OCI-LY7 (cell line): ENCODE results near the gene COLEC12. TPM values are rescaled to one million over a fixed set of nuclear protein-coding genes. Genes with fewer than 3 reads are reported as not detected.

Experiments used
- BruUV-seq: library from RNA; stranded (reverse); fragments of 400-500 nt; replicated peaks from 2 replicates; lab custom pipeline; 2021; lab: Mats Ljungman, UMichigan
- CTCF ChIA-PET: fragments of 300-600 bp; sonication (Branson Sonifier 250); formaldehyde crosslinking; loops from one replicate; lab custom pipeline; 2022; ENCODE audit warnings: antibody characterized with exemption; ENCODE audit not compliant: unreplicated experiment; lab: Charles Lee
- POLR2A ChIA-PET: fragments of 300-600 bp; sonication (Branson Sonifier 250); formaldehyde crosslinking; loops from one replicate; lab custom pipeline; 2022; ENCODE audit warnings: antibody characterized with exemption; lab: Charles Lee
- DNase-seq: peaks from one replicate; pipeline ENCODE4 v3.0.0-alpha.2; 2015; ENCODE audit warnings: low spot score
- H2AFZ ChIP-seq: fragments of 200-600 bp; sonication (generic), shearing (Covaris generic); 2 replicates; pipeline ENCODE4 v1.6.1; 2014; ENCODE audit warnings: mild to moderate bottlenecking, antibody characterized with exemption, low read length, moderate library complexity
- H3K27ac ChIP-seq: fragments of 200-600 bp; sonication (generic); 2 replicates; pipeline ENCODE4 v1.5.1; 2014; ENCODE audit warnings: mixed run types, low read depth, mild to moderate bottlenecking, moderate library complexity, low read length, inconsistent platforms; ENCODE audit not compliant: poor library complexity, severe bottlenecking
- H3K36me3 ChIP-seq: fragments of 200-600 bp; sonication (generic); 2 replicates; pipeline ENCODE4 v1.6.1; 2014; ENCODE audit warnings: mild to moderate bottlenecking, antibody characterized with exemption, low read length, moderate library complexity, mixed read lengths; ENCODE audit not compliant: insufficient read depth
- H3K4me1 ChIP-seq: fragments of 200-600 bp; sonication (generic); 2 replicates; pipeline ENCODE4 v1.5.1; 2014; ENCODE audit warnings: mild to moderate bottlenecking, low read length; ENCODE audit not compliant: insufficient read depth, poor library complexity, severe bottlenecking
- H3K4me2 ChIP-seq: fragments of 200-600 bp; sonication (generic); 2 replicates; pipeline ENCODE4 v1.6.1; 2014; ENCODE audit warnings: mild to moderate bottlenecking, low read length
- H3K4me3 ChIP-seq: fragments of 200-600 bp; sonication (generic); 2 replicates; pipeline ENCODE4 v1.5.1; 2014; ENCODE audit warnings: mild to moderate bottlenecking, low read depth, low read length; ENCODE audit not compliant: poor library complexity, severe bottlenecking
- H3K79me2 ChIP-seq: fragments of 200-600 bp; sonication (generic); 2 replicates; pipeline ENCODE4 v1.6.1; 2016; ENCODE audit warnings: low read depth, mild to moderate bottlenecking, low read length, moderate library complexity, mixed read lengths; ENCODE audit not compliant: insufficient read depth
- H3K9me2 ChIP-seq: fragments of 200-600 bp; sonication (generic); 2 replicates; pipeline ENCODE4 v1.6.1; 2016; ENCODE audit warnings: mild to moderate bottlenecking, low read length, mixed read lengths; ENCODE audit not compliant: insufficient read depth
- H3K9me3 ChIP-seq: fragments of 200-600 bp; sonication (generic); 2 replicates; pipeline ENCODE4 v1.6.1; 2014; ENCODE audit warnings: mild to moderate bottlenecking, mixed run types, low read length, mixed read lengths
- H4K20me1 ChIP-seq: fragments of 200-600 bp; sonication (generic); 2 replicates; pipeline ENCODE4 v1.6.1; 2014; ENCODE audit warnings: mild to moderate bottlenecking, antibody characterized with exemption, low read length, moderate library complexity, mixed read lengths; ENCODE audit not compliant: insufficient read depth
- EZH2phosphoT487 ChIP-seq: fragments of 200-600 bp; sonication (generic); IDR thresholded peaks from 2 replicates; pipeline ENCODE4 v1.6.1; 2018; ENCODE audit warnings: low read depth, borderline replicate concordance, mild to moderate bottlenecking, mixed run types, antibody characterized with exemption, low read length, moderate library complexity, mixed read lengths
- intact Hi-C: fragments of 100-400 bp; cut with micrococcal nuclease; formaldehyde crosslinking; loops from one replicate; pipeline ENCODE4 v1.10.0; 2022; ENCODE audit not compliant: unreplicated experiment
- total RNA-seq, 2 experiments: library from RNA; depleted of rRNA in 1 of 2; stranded (reverse); fragments of >200 nt in 1 of 2; shearing (Covaris generic) in 1 of 2; gene quantifications; 2 replicates each; pipeline ENCODE4 v1.2.3, GENCODE V29; 2014 to 2022
- TF ChIP-seq, protein P1 (sequence below): fragments of 200-600 bp; sonication (generic); conservative IDR thresholded peaks from 2 replicates; pipeline ENCODE4 v1.5.1; 2014; ENCODE audit warnings: mild to moderate bottlenecking, antibody characterized with exemption, low read length, moderate library complexity, mixed read lengths

COLEC12 gene
- total RNA-seq, 2 experiments from 2014 or later: not detected

DNA sequence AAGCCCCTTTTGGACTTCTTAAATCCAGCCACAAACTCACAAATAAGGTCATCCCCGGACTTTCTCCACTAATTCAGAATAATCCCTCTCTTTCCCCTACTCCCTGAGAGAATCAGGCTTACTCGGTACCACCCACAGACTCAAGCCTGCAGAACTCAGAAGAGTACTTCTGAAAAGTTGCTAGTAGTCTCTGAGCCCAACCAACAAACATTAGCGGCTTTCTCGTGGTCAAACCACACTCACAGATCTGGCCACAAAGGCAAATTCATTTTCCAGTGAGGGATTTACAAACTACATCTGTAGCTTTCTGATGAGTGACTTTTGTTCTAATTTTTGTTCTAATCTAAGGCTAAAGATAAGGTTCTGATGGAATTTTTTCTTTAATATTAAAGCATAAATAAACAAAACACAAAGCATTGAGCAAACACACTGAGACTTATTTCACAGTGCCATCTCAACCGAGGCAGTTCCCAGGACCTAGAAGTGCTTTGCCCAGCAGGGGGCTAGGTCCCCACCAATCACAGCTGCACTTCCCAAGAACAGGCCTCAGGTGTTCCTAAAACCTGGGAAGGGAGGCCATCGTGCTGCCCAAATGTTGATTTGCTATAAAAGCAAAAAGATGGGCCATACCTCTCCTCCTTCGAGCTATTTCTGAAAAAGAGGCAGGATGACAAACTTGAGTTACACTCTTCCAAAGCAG is 110.7 kb downstream of the COLEC12 start:
- Histone ChIP-seq H3K9me2 (no peaks in the 10 kb centered on the region), H4K20me1 (no peaks in the 10 kb centered on the region), H3K4me3 (no peak overlapping the region), H2AFZ (no peak overlapping the region), H3K9me3 (no peaks in the 10 kb centered on the region), H3K27ac (no peak overlapping the region), H3K36me3 (no peaks in the 10 kb centered on the region), H3K4me1 (no peaks in the 10 kb centered on the region), H3K79me2 (no peaks in the 10 kb centered on the region), H3K4me2 (no peak overlapping the region)
- ChIA-PET POLR2A (interaction anchor here (1.0 kb wide), 1 partner anchor 13 kb away, joined by 3 read pairs; no protein-coding TSS in a partner anchor), CTCF (no interaction called here)
- intact Hi-C loops: no loop called here
- TF ChIP-seq, protein P1, sequence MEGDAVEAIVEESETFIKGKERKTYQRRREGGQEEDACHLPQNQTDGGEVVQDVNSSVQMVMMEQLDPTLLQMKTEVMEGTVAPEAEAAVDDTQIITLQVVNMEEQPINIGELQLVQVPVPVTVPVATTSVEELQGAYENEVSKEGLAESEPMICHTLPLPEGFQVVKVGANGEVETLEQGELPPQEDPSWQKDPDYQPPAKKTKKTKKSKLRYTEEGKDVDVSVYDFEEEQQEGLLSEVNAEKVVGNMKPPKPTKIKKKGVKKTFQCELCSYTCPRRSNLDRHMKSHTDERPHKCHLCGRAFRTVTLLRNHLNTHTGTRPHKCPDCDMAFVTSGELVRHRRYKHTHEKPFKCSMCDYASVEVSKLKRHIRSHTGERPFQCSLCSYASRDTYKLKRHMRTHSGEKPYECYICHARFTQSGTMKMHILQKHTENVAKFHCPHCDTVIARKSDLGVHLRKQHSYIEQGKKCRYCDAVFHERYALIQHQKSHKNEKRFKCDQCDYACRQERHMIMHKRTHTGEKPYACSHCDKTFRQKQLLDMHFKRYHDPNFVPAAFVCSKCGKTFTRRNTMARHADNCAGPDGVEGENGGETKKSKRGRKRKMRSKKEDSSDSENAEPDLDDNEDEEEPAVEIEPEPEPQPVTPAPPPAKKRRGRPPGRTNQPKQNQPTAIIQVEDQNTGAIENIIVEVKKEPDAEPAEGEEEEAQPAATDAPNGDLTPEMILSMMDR: 0 out of 2 replicates have a peak, but pooled peaks have one; percentile 16
- no peak for TF ChIP-seq EZH2phosphoT487
- BruUV-seq: no TSS peak
- no peak for DNase-seq

DNA sequence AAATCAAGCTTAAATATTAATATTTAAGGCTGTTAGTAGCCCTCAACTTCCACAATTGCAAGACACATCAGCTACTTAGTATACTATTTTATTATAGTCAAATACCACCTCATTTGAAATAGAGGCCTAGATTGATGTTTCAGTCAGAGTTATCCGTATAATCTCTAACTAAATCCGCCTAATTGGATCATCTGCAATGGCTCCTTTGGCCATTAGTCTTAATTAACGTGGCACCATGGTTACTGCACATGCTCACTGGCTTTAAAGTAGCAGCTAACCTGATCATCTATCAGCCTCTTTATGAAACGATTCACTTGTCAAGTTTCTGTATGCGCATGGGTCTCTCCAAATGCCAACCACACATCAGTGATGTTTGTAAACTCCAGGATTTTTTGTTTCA is 112.3 kb downstream of the COLEC12 start:
- no peaks in the 10 kb centered on the region for H3K9me3 ChIP-seq
- no peaks in the 10 kb centered on the region for H4K20me1 ChIP-seq
- ChIA-PET CTCF (no interaction called here), POLR2A (interaction anchor here (0.5 to 1.1 kb wide), 2 partner anchors 8 to 316 kb away, joined by 4 read pairs; no protein-coding TSS in a partner anchor)
- TF ChIP-seq EZH2phosphoT487: no peak
- TF ChIP-seq, protein P1: no peak
- BruUV-seq: no TSS peak
- H3K4me1 ChIP-seq: no peaks in the 10 kb centered on the region
- no peaks in the 10 kb centered on the region for H3K36me3 ChIP-seq
- no peak overlapping the region for H2AFZ ChIP-seq
- no peak overlapping the region for H3K27ac ChIP-seq
- no peak overlapping the region for H3K4me2 ChIP-seq
- intact Hi-C loops: no loop called here
- H3K79me2 ChIP-seq: no peaks in the 10 kb centered on the region
- no peak overlapping the region for H3K4me3 ChIP-seq
- DNase-seq: no peak
- H3K9me2 ChIP-seq: no peaks in the 10 kb centered on the region

DNA sequence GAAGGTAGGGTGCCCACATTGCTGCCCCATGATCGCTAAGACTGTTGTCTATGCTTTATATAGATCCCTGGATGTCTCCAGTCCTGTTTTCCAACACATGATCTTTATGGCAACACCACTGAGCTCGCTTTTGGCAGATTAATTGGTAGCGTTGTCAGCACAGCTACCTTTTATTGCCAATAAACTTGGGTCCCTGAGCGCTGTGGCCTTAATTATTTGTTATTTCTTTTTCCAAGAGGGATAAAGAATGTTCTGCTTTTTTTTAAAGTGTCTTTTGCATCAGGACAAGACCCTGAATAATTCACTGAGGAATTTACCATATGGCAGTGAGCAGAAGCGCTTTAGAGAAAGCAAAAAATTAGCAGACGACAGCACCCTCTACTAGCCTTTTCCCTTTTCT is 113.5 kb downstream of the COLEC12 start:
- TF ChIP-seq, protein P1: no peak
- no peak for TF ChIP-seq EZH2phosphoT487
- H3K4me2 ChIP-seq: no peak overlapping the region
- H3K36me3 ChIP-seq: no peaks in the 10 kb centered on the region
- DNase-seq: no peak
- no peaks in the 10 kb centered on the region for H3K9me2 ChIP-seq
- no peaks in the 10 kb centered on the region for H3K79me2 ChIP-seq
- intact Hi-C loops: no loop called here
- no peaks in the 10 kb centered on the region for H4K20me1 ChIP-seq
- H2AFZ ChIP-seq: no peak overlapping the region
- no peaks in the 10 kb centered on the region for H3K9me3 ChIP-seq
- no peak overlapping the region for H3K27ac ChIP-seq
- H3K4me3 ChIP-seq: no peak overlapping the region
- no peaks in the 10 kb centered on the region for H3K4me1 ChIP-seq
- no TSS peak for BruUV-seq
- ChIA-PET CTCF (no interaction called here), POLR2A (no interaction called here)
